IPS DF 4.7 (cell line): ENCODE results near the gene TSPAN3.

Experiments
- DNase-seq: peaks from one replicate; pipeline ENCODE4 v3.0.0-alpha.2; 2013; ENCODE audit warnings: low spot score; ENCODE audit errors: extremely low read depth

TSPAN3 gene

GRCh38 chr15:77009646-77010311 lies 61.1 kb downstream of the TSPAN3 start:
- DNase-seq, result no peak

GRCh38 chr15:77009176-77009575 lies 61.7 kb downstream of the TSPAN3 start:
- no peak for DNase-seq

GRCh38 chr15:77004189-77004588 lies 66.7 kb downstream of the TSPAN3 start:
- no peak for DNase-seq

DNA sequence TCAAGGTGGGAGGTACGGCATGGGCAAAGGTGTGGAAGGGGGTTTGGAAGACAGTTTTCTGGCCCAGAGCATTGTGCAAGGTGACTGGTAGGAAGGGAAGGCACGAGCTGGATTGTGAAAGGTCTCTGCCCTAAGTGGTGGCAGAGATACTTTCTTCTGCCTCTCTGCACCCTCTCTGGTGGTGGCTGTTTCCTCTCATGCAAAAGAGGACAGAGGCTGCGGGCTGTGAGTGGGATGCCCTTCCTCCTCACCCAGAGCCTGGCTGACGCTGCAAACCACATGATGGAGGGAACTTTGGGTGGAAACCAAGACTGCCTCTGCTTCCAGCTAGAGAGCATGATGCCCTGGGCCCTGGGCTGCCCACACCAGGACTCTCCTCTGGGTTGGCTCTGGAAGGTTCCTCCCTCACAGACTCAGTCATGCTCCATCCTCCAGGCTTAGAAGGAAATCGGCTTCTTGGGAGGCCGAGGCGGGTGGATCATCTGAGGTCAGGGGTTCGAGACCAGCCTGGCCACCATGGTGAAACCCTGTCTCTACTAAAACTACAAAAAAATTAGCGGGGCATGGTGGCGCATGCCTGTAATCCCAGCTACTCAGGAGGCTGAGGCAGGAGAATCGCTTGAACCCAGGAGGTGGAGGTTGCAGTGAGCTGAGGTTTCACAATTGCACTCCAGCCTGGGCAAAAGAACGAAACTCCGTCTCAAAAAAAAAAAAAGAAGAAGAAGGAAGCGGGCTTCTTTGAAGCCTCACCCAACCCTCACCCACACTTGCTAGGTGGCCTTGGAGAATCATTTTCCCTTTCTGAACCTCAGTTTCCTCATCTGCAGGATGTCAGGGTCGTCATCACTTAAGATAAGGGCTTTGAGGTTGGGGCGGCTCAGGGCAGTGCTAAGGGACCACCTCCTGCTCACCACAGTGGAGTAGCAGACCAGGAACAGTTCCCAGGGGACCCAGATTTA lies 67.7 kb downstream of the TSPAN3 start:
- DNase-seq, result no peak

- no peak for DNase-seq
Observed at GRCh38 chr15:77002436-77002835, 68.5 kb downstream of the TSPAN3 start.

DNA sequence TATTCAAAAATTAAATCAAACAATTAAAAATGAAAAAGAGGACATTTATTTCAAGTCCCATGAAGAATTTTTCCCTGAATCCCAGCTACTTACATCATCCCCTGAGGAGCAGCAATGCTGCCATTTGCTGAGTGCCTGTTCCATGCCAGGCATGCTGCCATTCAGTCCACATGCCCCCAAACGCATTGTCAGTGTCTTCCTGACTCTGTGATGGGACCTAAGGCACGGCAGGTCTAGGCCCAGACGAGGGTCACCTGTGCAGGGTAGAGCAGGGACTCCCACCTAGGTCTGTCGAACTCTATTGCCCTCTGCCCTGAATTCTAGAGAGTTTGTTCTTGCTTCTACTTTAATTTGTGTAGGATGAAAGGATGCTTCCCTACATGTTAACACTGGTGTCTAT lies 68.9 kb downstream of the TSPAN3 start:
- DNase-seq, result no peak

- no peak for DNase-seq
Observed at GRCh38 chr15:77001351-77001750, 69.6 kb downstream of the TSPAN3 start.

DNA sequence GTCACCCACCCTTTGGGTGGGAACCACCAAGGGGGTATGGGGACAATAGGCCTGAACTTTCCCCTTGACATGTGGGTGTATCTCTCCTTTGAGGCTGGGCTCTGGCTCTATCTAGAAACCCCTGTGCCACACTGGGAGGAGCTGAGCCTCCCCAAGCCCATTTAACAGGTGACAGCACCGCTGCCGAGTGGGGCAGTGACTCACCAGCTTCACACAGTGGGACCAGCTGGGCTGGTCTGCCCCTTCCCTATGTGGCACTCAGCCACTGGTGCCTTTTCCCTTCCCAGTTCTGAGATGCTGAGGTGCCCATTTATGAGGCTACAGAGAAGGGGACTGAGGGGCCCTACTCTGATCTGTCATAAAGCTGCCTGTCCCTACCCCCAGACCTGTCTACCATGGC lies 70.9 kb downstream of the TSPAN3 start:
- DNase-seq, result no peak

DNA sequence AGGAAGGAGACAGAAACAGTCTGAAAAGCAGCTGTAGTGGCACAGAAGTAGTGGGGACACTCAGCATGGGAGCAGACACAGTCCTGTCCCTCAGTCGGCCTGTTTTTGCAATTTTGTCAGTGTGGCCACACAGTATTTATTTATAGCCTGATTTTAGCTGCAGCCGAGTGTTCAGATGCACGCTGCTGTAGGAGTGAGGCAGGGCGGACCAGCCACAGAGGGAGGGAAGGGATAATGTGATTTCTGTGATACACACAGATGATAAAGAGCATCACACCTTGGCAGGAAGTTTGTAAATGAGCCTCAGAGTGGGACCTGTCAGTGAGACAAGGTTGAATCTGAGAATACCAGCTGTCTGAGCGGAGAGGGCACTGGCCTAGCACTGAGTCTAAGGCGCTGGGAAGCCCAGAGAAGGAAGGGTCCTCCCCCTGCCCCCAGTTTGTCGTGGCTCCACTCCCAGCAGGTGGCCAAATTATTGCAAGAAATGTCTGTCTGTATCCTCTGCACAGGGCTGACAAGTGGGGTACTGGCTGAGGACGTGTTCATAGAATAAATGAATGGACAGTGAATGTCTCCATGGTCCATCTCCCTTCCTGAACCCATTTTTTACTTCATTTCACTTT lies 72.1 kb downstream of the TSPAN3 start:
- no peak for DNase-seq

GRCh38 chr15:76996526-76997401 lies 74.1 kb downstream of the TSPAN3 start:
- DNase-seq, result no peak

GRCh38 chr15:76996076-76996525 lies 74.8 kb downstream of the TSPAN3 start:
- no peak for DNase-seq

- no peak for DNase-seq
Observed at GRCh38 chr15:76994971-76995945, 75.7 kb downstream of the TSPAN3 start, which contains the start of gene PSTPIP1. Gene PSTPIP1 (plus strand): TSS chr15:76995126. CDS start chr15:76995574, 448 bp downstream.

DNA sequence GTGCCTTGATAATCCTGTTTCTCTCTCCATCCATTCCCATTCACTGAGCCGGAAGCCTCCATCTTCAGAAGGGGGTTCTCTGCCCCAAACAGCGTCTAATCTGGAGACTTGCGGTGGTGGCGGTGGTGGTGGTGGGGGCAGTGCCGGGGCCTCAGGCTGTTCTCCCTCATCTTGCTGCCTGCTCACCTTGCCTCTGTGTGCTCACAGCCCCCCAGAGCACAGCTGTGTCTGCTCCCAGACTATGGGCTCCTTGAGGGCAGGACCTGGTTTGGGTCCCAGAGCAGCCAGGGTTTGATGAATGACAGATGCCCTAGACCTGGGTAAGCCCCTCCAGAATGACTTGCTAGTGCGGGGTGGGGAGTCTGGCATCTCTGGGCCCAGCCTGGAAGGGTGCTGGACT lies 76.4 kb downstream of the TSPAN3 start:
- DNase-seq, result no peak

DNA sequence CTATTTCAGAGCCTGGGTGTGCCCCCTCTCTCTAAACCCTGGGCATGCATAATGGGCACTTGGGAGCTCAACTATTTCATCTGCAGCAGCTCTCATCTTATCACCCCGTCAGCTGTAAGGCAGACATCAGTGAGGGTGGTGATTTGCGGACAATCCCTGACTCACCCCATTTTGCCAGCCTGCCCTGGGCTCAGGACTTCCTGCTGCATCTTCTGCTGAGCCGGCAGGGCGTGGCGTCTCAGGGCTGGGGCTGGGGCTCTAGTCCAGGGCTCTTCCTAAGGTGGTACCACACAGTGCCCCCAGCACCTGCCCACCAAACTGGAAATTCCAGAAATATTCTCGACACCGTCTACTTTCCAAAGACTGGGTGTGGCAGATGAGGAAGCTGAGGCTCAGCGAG lies 76.9 kb downstream of the TSPAN3 start:
- no peak for DNase-seq

GRCh38 chr15:76993114-76993725 lies 77.7 kb downstream of the TSPAN3 start:
- DNase-seq, result no peak

GRCh38 chr15:76991741-76992645 lies 78.9 kb downstream of the TSPAN3 start:
- DNase-seq, result no peak
